ENCODE measurements around the gene SIRPB1. TPM values are rescaled to one million over a fixed set of nuclear protein-coding genes. Genes with fewer than 3 reads are reported as not detected.
"Not testable (repeated sequence)": the region's sequence is repeated elsewhere in the genome, so short reads cannot be mapped to it uniquely, and the experiment has no call there.

SIRPB1 gene
- total RNA-seq, 1 donor from 2014 or later, result 0.96 TPM

GRCh38 chr20:1576641-1577040, 43.2 kb downstream of the SIRPB1 start:
- Mint-ChIP-seq H3K4me3 (ENCODE audit: low read depth) (no peak overlapping the region), H3K9me3 (ENCODE audit: low read depth) (no peaks in the 10 kb centered on the region)
- TF ChIP-seq CTCF (IDR thresholded peaks at IDR 0.05; ENCODE audit: unreplicated experiment), result no peak

GRCh38 chr20:1576003-1576402, 43.8 kb downstream of the SIRPB1 start:
- H3K4me1 Mint-ChIP-seq (ENCODE audit: low read depth); DNase-seq (ENCODE audit: low spot score, unreplicated experiment); H3K9me3 Mint-ChIP-seq (ENCODE audit: low read depth); H3K27ac Mint-ChIP-seq; H3K36me3 Mint-ChIP-seq (ENCODE audit: insufficient read depth); H3K27me3 Mint-ChIP-seq; H3K4me3 Mint-ChIP-seq (ENCODE audit: low read depth): not testable (repeated sequence)

More at GRCh38 chr20:1576641-1577040, 43.2 kb downstream of the SIRPB1 start:
- Mint-ChIP-seq H3K27ac (no peak overlapping the region), H3K4me1 (ENCODE audit: low read depth) (no peaks in the 10 kb centered on the region), H3K36me3 (ENCODE audit: insufficient read depth) (no peaks in the 10 kb centered on the region), H3K27me3 (no peaks in the 10 kb centered on the region)
- no peak for DNase-seq (ENCODE audit: low spot score, unreplicated experiment)

- H3K27ac Mint-ChIP-seq; H3K4me3 Mint-ChIP-seq (ENCODE audit: low read depth); H3K27me3 Mint-ChIP-seq; H3K4me1 Mint-ChIP-seq (ENCODE audit: low read depth); DNase-seq (ENCODE audit: low spot score, unreplicated experiment); H3K36me3 Mint-ChIP-seq (ENCODE audit: insufficient read depth); H3K9me3 Mint-ChIP-seq (ENCODE audit: low read depth): not testable (repeated sequence)
Measured at GRCh38 chr20:1571583-1571982, 48.2 kb downstream of the SIRPB1 start.

Other genes starting within 250 kb of the SIRPB1 start
- gene FKBP1A, start 227.0 kb downstream of the SIRPB1 start, total RNA-seq, result 149 and 160 TPM in 2 replicates
- gene NSFL1C, start 153.2 kb downstream of the SIRPB1 start, total RNA-seq, result 88.6 and 88.7 TPM in 2 replicates
- gene SIRPB2, start 128.6 kb downstream of the SIRPB1 start, total RNA-seq, result not detected in 2 replicates
- not detected in 2 replicates for gene SIRPD, start 62.3 kb downstream of the SIRPB1 start, total RNA-seq
- not detected in 2 replicates for gene SIRPG, start 37.8 kb upstream of the SIRPB1 start, total RNA-seq

All from progenitor cell of endocrine pancreas (in vitro differentiated cells).